Erythroblast (primary cell): ENCODE measurements around the gene TRIM39.

Experiments used
- GATA1 ChIP-seq: IDR thresholded peaks from 2 replicates; pipeline ENCODE4 v1.6.1; 2011; ENCODE audit warnings: low read depth, mild to moderate bottlenecking, control low read depth, low read length, moderate library complexity
- POLR2A ChIP-seq: IDR thresholded peaks from 2 replicates; pipeline ENCODE4 v1.6.1; 2011; ENCODE audit warnings: mild to moderate bottlenecking, low read length

GRCh38 chr6:30357678-30358540 lies 31.2 kb downstream of the TRIM39 start:
- TF ChIP-seq POLR2A (no peak), GATA1 (no peak)
